ENCODE data around the gene KPNA6.

KPNA6 gene

GRCh38 chr1:32194984-32195383 is 87.1 kb downstream of the KPNA6 start:
- no peak for DNase-seq

DNA sequence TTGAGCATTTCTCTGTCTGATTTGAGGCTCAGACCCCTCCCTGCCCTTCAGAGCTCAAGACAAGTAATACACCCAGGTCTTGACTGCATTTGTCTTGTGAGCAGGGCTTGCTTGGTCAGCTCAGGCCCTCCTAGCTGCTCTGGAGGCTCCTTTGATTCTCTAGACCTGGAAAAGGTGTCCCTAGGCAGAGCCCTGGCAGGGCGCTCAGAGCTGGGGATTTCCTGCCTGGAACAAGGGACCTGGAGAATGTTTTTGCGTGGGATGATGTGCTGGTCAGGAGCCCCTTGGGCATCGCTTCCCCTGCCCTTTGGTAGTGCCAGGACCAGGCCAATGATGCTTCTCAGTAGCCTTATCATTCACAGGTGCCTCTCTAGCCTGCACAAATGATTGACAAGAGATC is 87.7 kb downstream of the KPNA6 start:
- DNase-seq = no peak

GRCh38 chr1:32195972-32196823 is 88.3 kb downstream of the KPNA6 start:
- DNase-seq = no peak

- no peak for DNase-seq
These were observed 89.2 kb downstream of the KPNA6 start for GRCh38 chr1:32197074-32197473.

GRCh38 chr1:32197837-32198236 is 90.0 kb downstream of the KPNA6 start:
- DNase-seq = no peak

DNA sequence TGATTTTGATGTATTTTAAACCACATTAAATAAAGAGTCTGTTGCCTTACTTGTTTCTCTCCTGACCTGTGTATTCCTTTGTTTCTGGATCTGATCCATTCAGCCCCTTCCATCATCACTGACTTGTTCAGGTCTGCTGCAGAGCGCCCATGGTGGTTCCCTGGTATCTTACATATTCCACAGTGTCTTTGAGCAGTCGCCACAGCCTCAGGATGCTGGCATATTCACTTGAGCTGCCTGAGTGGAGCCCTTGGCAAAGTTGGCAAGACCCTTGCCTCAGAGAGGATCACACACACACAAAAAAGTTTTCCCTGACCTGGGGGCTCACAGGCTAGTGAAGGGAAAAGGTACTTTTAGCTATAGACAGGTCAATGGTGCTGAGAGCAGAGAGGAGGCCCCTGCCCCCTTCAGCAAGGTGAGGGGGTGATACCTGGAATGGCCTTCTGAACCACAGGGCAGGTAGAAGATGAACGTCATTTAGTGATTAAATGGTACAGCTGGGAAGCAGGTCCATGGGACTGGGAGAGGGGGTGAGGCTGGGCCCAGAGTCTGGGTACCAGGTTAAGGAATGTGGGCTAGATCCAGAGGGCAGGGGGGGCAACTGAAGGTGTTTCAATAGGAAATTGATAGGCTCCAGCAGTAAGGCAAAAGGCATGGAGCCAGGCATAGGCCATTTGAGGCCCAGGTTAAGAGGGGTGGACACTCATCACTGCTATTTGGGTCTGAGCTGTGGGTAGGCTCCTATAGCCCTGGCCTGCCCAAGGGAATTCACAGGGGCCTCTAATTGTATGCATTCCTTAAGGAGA is 90.6 kb downstream of the KPNA6 start:
- no peak for DNase-seq

DNA sequence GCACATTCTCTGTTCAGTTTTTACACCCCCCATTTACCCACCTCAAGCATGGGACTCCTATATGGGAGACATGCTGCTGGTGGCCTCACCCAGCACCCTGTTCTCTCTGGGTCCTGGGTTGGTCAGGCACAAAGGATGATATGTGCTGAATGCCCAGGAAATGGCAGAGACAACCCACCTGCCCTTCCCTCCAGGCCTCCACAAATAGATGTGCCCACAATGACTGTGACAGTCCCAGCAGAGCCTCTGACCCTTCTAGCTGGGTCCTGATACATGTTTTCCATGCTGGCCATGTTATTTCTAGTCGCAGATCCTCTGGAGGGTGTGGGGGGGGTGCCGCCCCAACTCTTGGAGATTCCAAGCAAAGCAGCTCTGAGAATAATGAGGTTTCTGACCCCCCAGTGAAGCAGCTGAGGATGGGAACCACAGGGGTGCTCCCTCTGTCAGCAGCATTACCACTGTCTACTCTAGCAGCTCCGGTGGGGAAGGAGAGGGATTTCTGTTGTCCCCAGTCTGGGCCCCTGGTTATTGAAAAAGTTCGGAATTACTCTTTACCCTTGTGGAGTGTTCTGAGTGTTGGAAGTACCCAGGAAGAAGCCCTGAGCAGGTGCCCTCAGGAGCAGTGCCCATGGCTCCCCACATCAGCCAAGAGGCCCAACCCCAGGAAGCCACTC is 91.3 kb downstream of the KPNA6 start:
- no peak for DNase-seq

DNA sequence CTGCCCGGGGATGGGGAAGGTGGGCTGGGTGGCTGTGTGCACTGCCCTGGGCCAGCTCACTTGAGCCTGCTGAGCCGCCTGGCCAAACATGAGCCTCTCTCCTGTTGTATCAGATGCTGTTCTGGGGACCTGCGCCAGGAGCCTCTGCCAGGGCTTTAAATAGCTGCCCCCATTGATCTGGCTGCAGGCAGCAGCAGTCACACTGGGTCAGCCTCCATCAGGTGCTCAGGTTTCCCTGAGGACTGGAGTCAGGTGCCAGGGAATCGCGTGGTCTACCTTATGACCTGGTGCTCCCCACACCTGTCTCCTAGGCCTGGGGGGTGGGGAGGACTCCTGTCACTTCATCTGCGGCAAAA is 91.8 kb downstream of the KPNA6 start:
- peak; percentile 3 for DNase-seq

- peak; percentile 80 for DNase-seq
These were observed 92.6 kb downstream of the KPNA6 start, which contains the start of gene CCDC28B for GRCh38 chr1:32200226-32201010. CCDC28B (plus strand) TSS chr1:32200595; CDS start chr1:32201936, 1,341 bp downstream.

- peak; percentile 38 for DNase-seq
These were observed 93.4 kb downstream of the KPNA6 start for GRCh38 chr1:32201011-32201855.

GRCh38 chr1:32204943-32205361 is 97.1 kb downstream of the KPNA6 start:
- DNase-seq = peak; percentile 43

- DNase-seq = peak; percentile 96
These were observed 97.8 kb downstream of the KPNA6 start, which contains the start of gene IQCC for GRCh38 chr1:32205401-32206370. IQCC (plus strand) TSS chr1:32205671; CDS start chr1:32205682, 11 bp downstream.

GRCh38 chr1:32208469-32208868 is 100.6 kb downstream of the KPNA6 start:
- no peak for DNase-seq

DNA sequence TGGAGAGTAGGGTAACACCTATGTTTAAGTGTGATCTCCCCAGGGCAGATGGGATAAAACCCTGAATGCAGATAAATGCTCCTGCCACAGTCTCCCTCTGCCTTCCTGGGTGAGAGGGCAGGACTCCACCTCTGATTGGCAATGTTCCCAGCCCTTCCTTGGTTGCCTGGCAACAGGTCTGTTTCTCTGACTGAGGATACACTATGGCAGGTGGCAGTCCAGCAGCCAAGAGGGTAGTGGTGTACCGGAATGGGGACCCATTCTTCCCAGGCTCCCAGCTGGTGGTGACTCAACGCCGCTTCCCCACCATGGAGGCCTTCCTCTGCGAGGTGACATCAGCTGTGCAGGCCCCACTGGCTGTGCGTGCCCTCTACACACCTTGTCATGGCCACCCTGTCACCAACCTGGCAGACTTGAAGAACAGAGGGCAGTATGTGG is 101.1 kb downstream of the KPNA6 start, which contains the start of gene DCDC2B:
Gene DCDC2B (plus strand): TSS at position 199 of the 438 bp plus-strand sequence. CDS start 5 bp downstream, at position 204.
- peak; percentile 85 for DNase-seq

DNA sequence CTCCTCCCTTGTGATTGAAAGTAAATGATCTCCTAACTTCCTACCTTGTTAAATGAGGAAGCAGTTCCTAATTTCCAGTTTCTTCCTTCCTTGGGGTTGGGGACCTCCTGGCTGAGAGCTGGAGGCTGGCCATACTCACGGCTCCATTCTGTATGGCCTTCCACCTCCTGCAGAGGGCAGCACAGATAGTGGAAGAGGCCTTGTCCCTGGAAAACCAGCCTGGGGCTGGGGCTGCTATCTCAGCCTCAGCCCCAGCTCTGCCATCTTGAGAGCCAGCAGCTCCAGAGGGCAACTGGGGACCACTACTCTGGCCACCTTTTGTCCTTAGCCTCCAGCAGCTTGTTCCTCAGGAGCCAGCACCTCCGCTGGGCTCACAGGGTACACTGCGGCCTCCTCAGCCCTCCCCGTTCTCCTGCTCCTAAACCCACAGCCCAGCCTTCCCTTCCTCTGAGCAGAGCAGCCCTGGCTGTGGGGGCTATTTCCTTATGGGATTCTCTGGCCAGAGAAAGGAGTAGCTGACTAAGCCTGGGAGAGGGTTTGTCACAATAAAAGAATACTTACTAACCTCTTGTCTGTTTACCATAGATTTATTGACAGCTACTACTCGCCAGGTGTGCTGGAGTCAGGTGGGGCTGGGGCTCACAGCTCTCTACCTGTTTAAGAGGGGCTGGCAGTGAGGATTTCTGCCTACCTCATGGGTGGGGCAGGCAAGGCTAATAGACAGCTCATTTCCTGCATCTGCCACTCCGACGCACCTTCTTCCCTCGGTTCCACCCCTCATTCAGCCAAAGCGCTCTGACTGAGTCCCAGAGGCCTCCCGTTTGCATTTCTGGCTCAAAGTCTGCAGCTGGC is 108.0 kb downstream of the KPNA6 start:
- peak; percentile 47 for DNase-seq

GRCh38 chr1:32216566-32216965 is 108.7 kb downstream of the KPNA6 start:
- DNase-seq = no peak

DNA sequence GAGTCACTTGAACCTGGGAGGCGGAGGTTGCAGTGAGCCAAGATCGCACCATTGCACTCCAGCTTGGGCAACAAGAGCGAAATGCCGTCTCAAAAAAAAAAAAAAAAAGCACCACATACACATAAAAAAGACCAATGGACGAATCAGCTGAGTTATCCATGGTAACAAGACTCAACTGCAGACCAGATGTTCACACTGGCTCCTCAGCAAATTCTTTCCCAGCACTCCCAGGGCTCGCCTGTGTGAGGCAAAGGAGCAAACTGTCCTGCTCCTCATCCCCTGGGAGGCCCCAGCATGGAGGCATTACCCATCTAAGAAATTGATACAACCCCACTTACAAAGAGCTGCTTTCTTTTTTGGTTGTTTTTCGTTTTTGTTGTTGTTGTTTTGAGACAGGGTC is 111.2 kb downstream of the KPNA6 start:
- DNase-seq = no peak

- DNase-seq = no peak
These were observed 113.1 kb downstream of the KPNA6 start for GRCh38 chr1:32220746-32221580.

All from COR-L47 (cell line).